ENCODE results near the gene SH3GL1. TPM values are rescaled to one million over a fixed set of nuclear protein-coding genes. Genes with fewer than 3 reads are reported as not detected.

Gene SH3GL1
- total RNA-seq, 4 donors from 2014 or later = 49.4 to 77.2 (median 59.5) TPM

- Histone ChIP-seq H3K27ac (replicated peaks in 1 of 4) (peak overlapping the region; percentile 79 to 90 (median 86)), H3K4me1 (peaks cover 77 to 94% (median 88%) of the 10 kb centered on the region in 4 donors), H3K36me3 (peaks cover 0 to 27% (median 7%) of the 10 kb centered on the region in 4 donors), H3K27me3 (no peaks in the 10 kb centered on the region), H3K9me3 (no peaks in the 10 kb centered on the region), H3K4me3 (peak overlapping the region in 3 of 4 donors; percentile 5 to 44 (median 35))
- 36% methylated on average over 20 of the region's 20 CpGs for WGBS
- no peak for DNase-seq (ENCODE audit: extremely low spot score)
- intact Hi-C loops (cut with DNase I) = no loop called here
- TF ChIP-seq POLR2AphosphoS5 (IDR thresholded peaks at IDR 0.05) (peak; percentile 77 to 78), EP300 (IDR thresholded peaks at IDR 0.05) (peak; percentile 39), POLR2A (IDR thresholded peaks at IDR 0.05; ENCODE audit: low read depth) (no peak)
These were observed 8.5 kb downstream of the SH3GL1 start for GRCh38 chr19:4391701-4392483.

- intact Hi-C loops (cut with DNase I) = no loop called here
- H3K4me1 ChIP-seq = peaks cover 73 to 94% (median 86%) of the 10 kb centered on the region in 4 donors
- H3K36me3 ChIP-seq = peaks cover 0 to 24% (median 7%) of the 10 kb centered on the region in 4 donors
- no peaks in the 10 kb centered on the region for H3K9me3 ChIP-seq
- WGBS = 54% methylated on average over 7 of the region's 9 CpGs
- H3K27ac ChIP-seq (replicated peaks in 1 of 4) = peak overlapping the region; percentile 79 to 90 (median 86)
- no peak for TF ChIP-seq EP300 (IDR thresholded peaks at IDR 0.05)
- no peak for TF ChIP-seq POLR2A (IDR thresholded peaks at IDR 0.05; ENCODE audit: low read depth)
- no peak for TF ChIP-seq CTCF (IDR thresholded peaks at IDR 0.05)
- no peak for TF ChIP-seq POLR2AphosphoS5 (IDR thresholded peaks at IDR 0.05)
- DNase-seq (ENCODE audit: extremely low spot score) = no peak
- H3K4me3 ChIP-seq = peak overlapping the region; percentile 15 to 44 (median 27)
- H3K27me3 ChIP-seq = no peaks in the 10 kb centered on the region
These were observed 9.0 kb downstream of the SH3GL1 start for GRCh38 chr19:4391306-4391693.

- intact Hi-C loops (cut with DNase I) = no loop called here
- Histone ChIP-seq H3K4me3 (peak overlapping the region; percentile 15 to 44 (median 27)), H3K27ac (replicated peaks in 1 of 4) (peak overlapping the region; percentile 79 to 90 (median 86)), H3K4me1 (peaks cover 76 to 95% (median 91%) of the 10 kb centered on the region in 4 donors), H3K27me3 (no peaks in the 10 kb centered on the region), H3K36me3 (peaks cover 0 to 23% (median 6%) of the 10 kb centered on the region in 4 donors), H3K9me3 (no peaks in the 10 kb centered on the region)
- DNase-seq (ENCODE audit: extremely low spot score) = no peak
- WGBS = 27% methylated on average over 8 of the region's 21 CpGs
- TF ChIP-seq EP300 (IDR thresholded peaks at IDR 0.05) (no peak), CTCF (IDR thresholded peaks at IDR 0.05) (no peak), POLR2A (IDR thresholded peaks at IDR 0.05; ENCODE audit: low read depth) (no peak), POLR2AphosphoS5 (IDR thresholded peaks at IDR 0.05) (no peak)
These were observed 9.6 kb downstream of the SH3GL1 start for GRCh38 chr19:4390567-4391305.

GRCh38 chr19:4390017-4390566 lies 10.3 kb downstream of the SH3GL1 start:
- WGBS = 16% methylated on average over 7 of the region's 12 CpGs
- peaks cover 80 to 100% (median 92%) of the 10 kb centered on the region in 4 donors for H3K4me1 ChIP-seq
- no peaks in the 10 kb centered on the region for H3K27me3 ChIP-seq
- H3K4me3 ChIP-seq = peak overlapping the region; percentile 15 to 44 (median 27)
- intact Hi-C loops (cut with DNase I) = no loop called here
- no peaks in the 10 kb centered on the region for H3K9me3 ChIP-seq
- TF ChIP-seq POLR2AphosphoS5 (IDR thresholded peaks at IDR 0.05) (peak in 1 of 2 donors; percentile 15), EP300 (IDR thresholded peaks at IDR 0.05) (no peak)
- DNase-seq (ENCODE audit: extremely low spot score) = no peak
- peak overlapping the region; percentile 79 to 90 (median 86) for H3K27ac ChIP-seq (replicated peaks in 1 of 4)
- peaks cover 0 to 23% (median 8%) of the 10 kb centered on the region in 4 donors for H3K36me3 ChIP-seq

GRCh38 chr19:4389511-4390016 lies 10.8 kb downstream of the SH3GL1 start:
- intact Hi-C loops (cut with DNase I) = no loop called here
- Histone ChIP-seq H3K27ac (replicated peaks in 1 of 4) (peak overlapping the region; percentile 79 to 90 (median 86)), H3K4me3 (peak overlapping the region; percentile 15 to 44 (median 27)), H3K36me3 (peaks cover 0 to 24% (median 13%) of the 10 kb centered on the region in 4 donors), H3K4me1 (peaks cover 79 to 99% (median 90%) of the 10 kb centered on the region in 4 donors), H3K27me3 (no peaks in the 10 kb centered on the region), H3K9me3 (no peaks in the 10 kb centered on the region)
- TF ChIP-seq POLR2A (IDR thresholded peaks at IDR 0.05; ENCODE audit: low read depth) = no peak
- no peak for TF ChIP-seq EP300 (IDR thresholded peaks at IDR 0.05)
- TF ChIP-seq CTCF (IDR thresholded peaks at IDR 0.05) = no peak
- TF ChIP-seq POLR2AphosphoS5 (IDR thresholded peaks at IDR 0.05) = no peak
- DNase-seq (ENCODE audit: extremely low spot score) = no peak
- WGBS = 54% methylated on average over 8 of the region's 17 CpGs
